ENCODE results near the gene CCDC15. TPM values are rescaled to one million over a fixed set of nuclear protein-coding genes. Genes with fewer than 3 reads are reported as not detected.

Gene CCDC15
- total and polyA plus RNA-seq, 2 experiments from 2014 or later = 2.9 to 3.3 TPM

DNA sequence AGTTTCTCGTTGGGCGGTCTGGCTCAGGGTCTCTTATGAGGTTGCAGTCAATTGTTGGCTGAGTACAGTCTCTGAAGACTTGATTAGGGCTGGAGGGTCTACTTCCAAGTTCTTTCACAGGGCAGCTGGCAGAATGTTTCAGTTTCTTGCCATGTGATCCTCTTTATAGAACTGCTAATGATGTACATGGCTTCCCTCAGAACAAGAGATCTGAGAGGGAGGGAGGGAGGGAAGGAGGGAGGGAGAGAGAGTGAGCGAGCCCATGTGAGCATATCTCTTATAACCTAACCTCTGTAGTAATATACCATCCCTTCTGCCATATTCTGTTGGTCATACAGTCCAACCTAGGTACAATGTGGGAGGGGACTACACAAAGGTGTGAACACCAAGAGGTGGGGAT is 2.7 kb upstream of the CCDC15 start:
- TF ChIP-seq, protein P1, sequence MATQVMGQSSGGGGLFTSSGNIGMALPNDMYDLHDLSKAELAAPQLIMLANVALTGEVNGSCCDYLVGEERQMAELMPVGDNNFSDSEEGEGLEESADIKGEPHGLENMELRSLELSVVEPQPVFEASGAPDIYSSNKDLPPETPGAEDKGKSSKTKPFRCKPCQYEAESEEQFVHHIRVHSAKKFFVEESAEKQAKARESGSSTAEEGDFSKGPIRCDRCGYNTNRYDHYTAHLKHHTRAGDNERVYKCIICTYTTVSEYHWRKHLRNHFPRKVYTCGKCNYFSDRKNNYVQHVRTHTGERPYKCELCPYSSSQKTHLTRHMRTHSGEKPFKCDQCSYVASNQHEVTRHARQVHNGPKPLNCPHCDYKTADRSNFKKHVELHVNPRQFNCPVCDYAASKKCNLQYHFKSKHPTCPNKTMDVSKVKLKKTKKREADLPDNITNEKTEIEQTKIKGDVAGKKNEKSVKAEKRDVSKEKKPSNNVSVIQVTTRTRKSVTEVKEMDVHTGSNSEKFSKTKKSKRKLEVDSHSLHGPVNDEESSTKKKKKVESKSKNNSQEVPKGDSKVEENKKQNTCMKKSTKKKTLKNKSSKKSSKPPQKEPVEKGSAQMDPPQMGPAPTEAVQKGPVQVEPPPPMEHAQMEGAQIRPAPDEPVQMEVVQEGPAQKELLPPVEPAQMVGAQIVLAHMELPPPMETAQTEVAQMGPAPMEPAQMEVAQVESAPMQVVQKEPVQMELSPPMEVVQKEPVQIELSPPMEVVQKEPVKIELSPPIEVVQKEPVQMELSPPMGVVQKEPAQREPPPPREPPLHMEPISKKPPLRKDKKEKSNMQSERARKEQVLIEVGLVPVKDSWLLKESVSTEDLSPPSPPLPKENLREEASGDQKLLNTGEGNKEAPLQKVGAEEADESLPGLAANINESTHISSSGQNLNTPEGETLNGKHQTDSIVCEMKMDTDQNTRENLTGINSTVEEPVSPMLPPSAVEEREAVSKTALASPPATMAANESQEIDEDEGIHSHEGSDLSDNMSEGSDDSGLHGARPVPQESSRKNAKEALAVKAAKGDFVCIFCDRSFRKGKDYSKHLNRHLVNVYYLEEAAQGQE (IDR thresholded peaks at IDR 0.05; ENCODE audit: unreplicated experiment) = no peak
- no peak for TF ChIP-seq POLR2AphosphoS5 (IDR thresholded peaks at IDR 0.05; ENCODE audit: low read depth)
- DNase-seq (ENCODE audit: low spot score) = no peak
- Histone ChIP-seq H3K27me3 (ENCODE audit: insufficient read depth) (peaks cover 15% of the 10 kb centered on the region), H2AFZ (no peak overlapping the region), H3K4me1 (ENCODE audit: insufficient read depth) (peaks cover 3% of the 10 kb centered on the region; the same call in 1 of the 2 replicates), H3F3A (replicated peaks; ENCODE audit: low read depth) (no peaks in the 10 kb centered on the region), H3K4me3 (no peak overlapping the region), H3K79me2 (replicated peaks; ENCODE audit: insufficient read depth) (no peaks in the 10 kb centered on the region), H3K9me2 (ENCODE audit: insufficient read depth) (peaks cover 26% of the 10 kb centered on the region), H3K36me3 (ENCODE audit: insufficient read depth) (no peaks in the 10 kb centered on the region), H3K4me2 (no peak overlapping the region), H4K20me1 (replicated peaks; ENCODE audit: insufficient read depth) (no peaks in the 10 kb centered on the region), H3K27ac (ENCODE audit: low read depth) (no peak overlapping the region)
- no peaks in the 10 kb centered on the region for H3K27me3 Mint-ChIP-seq (ENCODE audit: insufficient read depth, low read depth, poor library complexity)
- H3K4me3 Mint-ChIP-seq = no peak overlapping the region
- H3K27ac Mint-ChIP-seq = no peak overlapping the region
- ATAC-seq = no peak
- no peaks in the 10 kb centered on the region for H3K4me1 Mint-ChIP-seq
- peaks cover 5% of the 10 kb centered on the region; the same call in 1 of the 3 replicates for H3K36me3 Mint-ChIP-seq (ENCODE audit: low read depth)
- peaks cover 2% of the 10 kb centered on the region; the same call in 2 of the 3 replicates for H3K9me3 Mint-ChIP-seq

DNA sequence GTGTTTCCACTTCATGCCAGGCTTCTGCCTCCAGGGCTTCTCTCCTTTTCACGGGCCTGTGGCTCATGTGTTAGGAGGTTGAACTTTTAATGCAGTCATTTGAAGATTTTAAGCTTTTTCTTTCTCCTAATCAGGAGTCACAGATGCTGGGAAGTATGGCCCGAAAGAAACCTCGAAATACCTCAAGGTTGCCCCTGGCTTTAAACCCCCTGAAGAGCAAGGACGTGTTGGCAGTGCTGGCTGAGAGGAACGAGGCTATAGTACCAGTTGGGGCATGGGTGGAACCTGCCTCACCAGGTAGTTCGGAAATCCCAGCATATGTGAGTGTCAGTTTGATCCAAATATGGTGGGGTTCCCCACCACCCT is 571 bp downstream of the CCDC15 start:
- Histone ChIP-seq H3K4me1 (ENCODE audit: insufficient read depth) (peaks cover 3% of the 10 kb centered on the region; the same call in 1 of the 2 replicates), H3K79me2 (replicated peaks; ENCODE audit: insufficient read depth) (no peaks in the 10 kb centered on the region), H3K27me3 (ENCODE audit: insufficient read depth) (peaks cover 15% of the 10 kb centered on the region), H3K4me2 (peak overlapping the region; percentile 84), H3K27ac (ENCODE audit: low read depth) (no peak overlapping the region), H3F3A (replicated peaks; ENCODE audit: low read depth) (no peaks in the 10 kb centered on the region), H3K36me3 (ENCODE audit: insufficient read depth) (no peaks in the 10 kb centered on the region), H2AFZ (peak overlapping the region; percentile 96), H3K9me2 (ENCODE audit: insufficient read depth) (peaks cover 26% of the 10 kb centered on the region), H4K20me1 (replicated peaks; ENCODE audit: insufficient read depth) (no peaks in the 10 kb centered on the region), H3K4me3 (peak overlapping the region; percentile 65)
- no peak overlapping the region for H3K4me3 Mint-ChIP-seq
- no peak overlapping the region for H3K27ac Mint-ChIP-seq
- DNase-seq (ENCODE audit: low spot score) (no peak), ATAC-seq (no peak)
- H3K27me3 Mint-ChIP-seq (ENCODE audit: insufficient read depth, low read depth, poor library complexity) = no peaks in the 10 kb centered on the region
- H3K4me1 Mint-ChIP-seq = no peaks in the 10 kb centered on the region
- TF ChIP-seq POLR2AphosphoS5 (IDR thresholded peaks at IDR 0.05; ENCODE audit: low read depth) = no peak
- no peaks in the 10 kb centered on the region for H3K36me3 Mint-ChIP-seq (ENCODE audit: low read depth)
- H3K9me3 Mint-ChIP-seq = no peaks in the 10 kb centered on the region

DNA sequence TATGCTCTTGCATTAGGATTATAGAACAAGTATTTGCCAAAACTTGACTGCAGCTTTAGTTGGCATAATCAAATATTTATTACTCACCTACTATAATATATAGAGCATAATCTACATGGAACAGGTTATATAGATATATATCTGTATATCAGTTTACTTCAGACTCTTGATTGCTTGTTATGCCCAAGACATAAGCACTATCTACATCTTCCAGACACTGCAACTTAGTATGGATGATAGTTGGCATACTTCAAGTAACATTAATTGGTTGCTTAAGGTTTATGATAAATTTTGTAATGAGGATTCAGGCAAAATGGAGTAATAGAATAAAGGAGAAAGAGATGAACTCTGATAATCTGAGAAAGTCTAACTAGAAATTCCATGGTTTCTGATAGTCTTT is 1.0 kb downstream of the CCDC15 start:
- peaks cover 3% of the 10 kb centered on the region; the same call in 1 of the 2 replicates for H3K4me1 ChIP-seq (ENCODE audit: insufficient read depth)
- no peaks in the 10 kb centered on the region for H3K36me3 ChIP-seq (ENCODE audit: insufficient read depth)
- Mint-ChIP-seq H3K4me3 (no peak overlapping the region), H3K36me3 (ENCODE audit: low read depth) (no peaks in the 10 kb centered on the region), H3K4me1 (no peaks in the 10 kb centered on the region), H3K9me3 (no peaks in the 10 kb centered on the region), H3K27ac (no peak overlapping the region), H3K27me3 (ENCODE audit: insufficient read depth, low read depth, poor library complexity) (no peaks in the 10 kb centered on the region)
- H3K4me2 ChIP-seq = peak overlapping the region; percentile 84
- H3K9me2 ChIP-seq (ENCODE audit: insufficient read depth) = peaks cover 24% of the 10 kb centered on the region
- H3F3A ChIP-seq (replicated peaks; ENCODE audit: low read depth) = no peaks in the 10 kb centered on the region
- ATAC-seq = no peak
- no peak for DNase-seq (ENCODE audit: low spot score)
- no peak overlapping the region for H2AFZ ChIP-seq
- H3K4me3 ChIP-seq = peak overlapping the region; percentile 65; the same call in 1 of the 2 replicates
- no peaks in the 10 kb centered on the region for H4K20me1 ChIP-seq (replicated peaks; ENCODE audit: insufficient read depth)
- H3K27ac ChIP-seq (ENCODE audit: low read depth) = no peak overlapping the region
- H3K79me2 ChIP-seq (replicated peaks; ENCODE audit: insufficient read depth) = no peaks in the 10 kb centered on the region
- peaks cover 15% of the 10 kb centered on the region for H3K27me3 ChIP-seq (ENCODE audit: insufficient read depth)
- TF ChIP-seq, protein P2, sequence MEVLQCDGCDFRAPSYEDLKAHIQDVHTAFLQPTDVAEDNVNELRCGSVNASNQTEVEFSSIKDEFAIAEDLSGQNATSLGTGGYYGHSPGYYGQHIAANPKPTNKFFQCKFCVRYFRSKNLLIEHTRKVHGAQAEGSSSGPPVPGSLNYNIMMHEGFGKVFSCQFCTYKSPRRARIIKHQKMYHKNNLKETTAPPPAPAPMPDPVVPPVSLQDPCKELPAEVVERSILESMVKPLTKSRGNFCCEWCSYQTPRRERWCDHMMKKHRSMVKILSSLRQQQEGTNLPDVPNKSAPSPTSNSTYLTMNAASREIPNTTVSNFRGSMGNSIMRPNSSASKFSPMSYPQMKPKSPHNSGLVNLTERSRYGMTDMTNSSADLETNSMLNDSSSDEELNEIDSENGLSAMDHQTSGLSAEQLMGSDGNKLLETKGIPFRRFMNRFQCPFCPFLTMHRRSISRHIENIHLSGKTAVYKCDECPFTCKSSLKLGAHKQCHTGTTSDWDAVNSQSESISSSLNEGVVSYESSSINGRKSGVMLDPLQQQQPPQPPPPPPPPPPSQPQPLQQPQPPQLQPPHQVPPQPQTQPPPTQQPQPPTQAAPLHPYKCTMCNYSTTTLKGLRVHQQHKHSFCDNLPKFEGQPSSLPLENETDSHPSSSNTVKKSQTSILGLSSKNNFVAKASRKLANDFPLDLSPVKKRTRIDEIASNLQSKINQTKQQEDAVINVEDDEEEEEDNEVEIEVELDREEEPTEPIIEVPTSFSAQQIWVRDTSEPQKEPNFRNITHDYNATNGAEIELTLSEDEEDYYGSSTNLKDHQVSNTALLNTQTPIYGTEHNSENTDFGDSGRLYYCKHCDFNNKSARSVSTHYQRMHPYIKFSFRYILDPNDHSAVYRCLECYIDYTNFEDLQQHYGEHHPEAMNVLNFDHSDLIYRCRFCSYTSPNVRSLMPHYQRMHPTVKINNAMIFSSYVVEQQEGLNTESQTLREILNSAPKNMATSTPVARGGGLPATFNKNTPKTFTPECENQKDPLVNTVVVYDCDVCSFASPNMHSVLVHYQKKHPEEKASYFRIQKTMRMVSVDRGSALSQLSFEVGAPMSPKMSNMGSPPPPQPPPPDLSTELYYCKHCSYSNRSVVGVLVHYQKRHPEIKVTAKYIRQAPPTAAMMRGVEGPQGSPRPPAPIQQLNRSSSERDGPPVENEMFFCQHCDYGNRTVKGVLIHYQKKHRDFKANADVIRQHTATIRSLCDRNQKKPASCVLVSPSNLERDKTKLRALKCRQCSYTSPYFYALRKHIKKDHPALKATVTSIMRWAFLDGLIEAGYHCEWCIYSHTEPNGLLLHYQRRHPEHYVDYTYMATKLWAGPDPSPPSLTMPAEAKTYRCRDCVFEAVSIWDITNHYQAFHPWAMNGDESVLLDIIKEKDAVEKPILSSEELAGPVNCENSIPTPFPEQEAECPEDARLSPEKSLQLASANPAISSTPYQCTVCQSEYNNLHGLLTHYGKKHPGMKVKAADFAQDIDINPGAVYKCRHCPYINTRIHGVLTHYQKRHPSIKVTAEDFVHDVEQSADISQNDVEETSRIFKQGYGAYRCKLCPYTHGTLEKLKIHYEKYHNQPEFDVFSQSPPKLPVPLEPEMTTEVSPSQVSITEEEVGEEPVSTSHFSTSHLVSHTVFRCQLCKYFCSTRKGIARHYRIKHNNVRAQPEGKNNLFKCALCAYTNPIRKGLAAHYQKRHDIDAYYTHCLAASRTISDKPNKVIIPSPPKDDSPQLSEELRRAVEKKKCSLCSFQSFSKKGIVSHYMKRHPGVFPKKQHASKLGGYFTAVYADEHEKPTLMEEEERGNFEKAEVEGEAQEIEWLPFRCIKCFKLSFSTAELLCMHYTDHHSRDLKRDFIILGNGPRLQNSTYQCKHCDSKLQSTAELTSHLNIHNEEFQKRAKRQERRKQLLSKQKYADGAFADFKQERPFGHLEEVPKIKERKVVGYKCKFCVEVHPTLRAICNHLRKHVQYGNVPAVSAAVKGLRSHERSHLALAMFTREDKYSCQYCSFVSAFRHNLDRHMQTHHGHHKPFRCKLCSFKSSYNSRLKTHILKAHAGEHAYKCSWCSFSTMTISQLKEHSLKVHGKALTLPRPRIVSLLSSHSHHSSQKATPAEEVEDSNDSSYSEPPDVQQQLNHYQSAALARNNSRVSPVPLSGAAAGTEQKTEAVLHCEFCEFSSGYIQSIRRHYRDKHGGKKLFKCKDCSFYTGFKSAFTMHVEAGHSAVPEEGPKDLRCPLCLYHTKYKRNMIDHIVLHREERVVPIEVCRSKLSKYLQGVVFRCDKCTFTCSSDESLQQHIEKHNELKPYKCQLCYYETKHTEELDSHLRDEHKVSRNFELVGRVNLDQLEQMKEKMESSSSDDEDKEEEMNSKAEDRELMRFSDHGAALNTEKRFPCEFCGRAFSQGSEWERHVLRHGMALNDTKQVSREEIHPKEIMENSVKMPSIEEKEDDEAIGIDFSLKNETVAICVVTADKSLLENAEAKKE (CRISPR knock-in tag; IDR thresholded peaks at IDR 0.05) = no peak
- no peak for TF ChIP-seq POLR2AphosphoS5 (IDR thresholded peaks at IDR 0.05; ENCODE audit: low read depth)
- TF ChIP-seq, protein P3, sequence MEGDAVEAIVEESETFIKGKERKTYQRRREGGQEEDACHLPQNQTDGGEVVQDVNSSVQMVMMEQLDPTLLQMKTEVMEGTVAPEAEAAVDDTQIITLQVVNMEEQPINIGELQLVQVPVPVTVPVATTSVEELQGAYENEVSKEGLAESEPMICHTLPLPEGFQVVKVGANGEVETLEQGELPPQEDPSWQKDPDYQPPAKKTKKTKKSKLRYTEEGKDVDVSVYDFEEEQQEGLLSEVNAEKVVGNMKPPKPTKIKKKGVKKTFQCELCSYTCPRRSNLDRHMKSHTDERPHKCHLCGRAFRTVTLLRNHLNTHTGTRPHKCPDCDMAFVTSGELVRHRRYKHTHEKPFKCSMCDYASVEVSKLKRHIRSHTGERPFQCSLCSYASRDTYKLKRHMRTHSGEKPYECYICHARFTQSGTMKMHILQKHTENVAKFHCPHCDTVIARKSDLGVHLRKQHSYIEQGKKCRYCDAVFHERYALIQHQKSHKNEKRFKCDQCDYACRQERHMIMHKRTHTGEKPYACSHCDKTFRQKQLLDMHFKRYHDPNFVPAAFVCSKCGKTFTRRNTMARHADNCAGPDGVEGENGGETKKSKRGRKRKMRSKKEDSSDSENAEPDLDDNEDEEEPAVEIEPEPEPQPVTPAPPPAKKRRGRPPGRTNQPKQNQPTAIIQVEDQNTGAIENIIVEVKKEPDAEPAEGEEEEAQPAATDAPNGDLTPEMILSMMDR (conservative IDR thresholded peaks at IDR 0.05; ENCODE audit: low read depth in 2 of 2) = no peak
